Urothelium cell line (cell line): Measurements from ENCODE around the gene LAMB4.

ENCODE experiments used
- DNase-seq: peaks from one replicate; pipeline ENCODE4 v3.0.0; 2011; ENCODE audit warnings: low spot score, mixed read lengths
- FAIRE-seq: peaks from 2 replicates; lab custom pipeline; 2011; peaks lifted over from hg19 to GRCh38; lab: Jason Lieb, UNC

LAMB4 gene

DNA sequence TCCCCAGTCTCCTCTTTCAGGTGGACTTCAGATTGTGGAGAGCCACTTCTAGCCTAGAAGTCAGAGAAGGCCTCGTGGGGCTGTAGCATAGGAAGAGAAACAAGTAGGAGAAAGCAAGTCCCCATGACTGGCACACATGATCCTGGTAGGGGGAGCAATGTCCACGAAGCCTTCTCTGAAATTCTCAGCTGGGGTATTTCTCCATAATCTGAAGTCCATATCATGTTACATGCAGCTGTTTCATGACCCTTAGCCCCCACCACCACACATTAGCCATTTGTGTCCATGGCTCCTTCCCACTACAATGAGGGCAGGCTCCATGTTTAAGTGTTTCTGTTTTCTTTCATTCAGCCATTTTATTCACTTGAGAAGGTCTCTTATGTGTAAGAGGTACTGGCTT, 43.2 kb downstream of the LAMB4 start:
- no peak for FAIRE-seq
- no peak for DNase-seq

DNA sequence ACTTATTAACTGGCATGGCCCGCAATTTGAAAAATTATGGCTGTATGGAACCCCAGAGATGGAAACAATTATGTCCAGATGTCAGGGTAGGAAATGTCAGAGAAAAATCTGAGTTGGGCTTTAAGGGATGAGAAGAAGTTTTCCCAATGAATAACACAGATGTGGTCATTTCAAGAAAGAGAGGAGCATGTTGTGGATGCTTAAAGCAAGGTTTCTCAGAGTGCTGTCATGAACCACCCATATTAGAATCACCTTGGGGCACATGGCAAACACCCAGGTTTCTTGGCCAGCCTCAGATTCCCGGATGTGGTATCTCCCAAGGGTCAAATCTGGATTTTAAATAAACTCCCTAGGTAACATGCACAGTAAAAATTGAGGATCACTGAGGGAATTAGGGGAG, 43.6 kb downstream of the LAMB4 start:
- no peak for FAIRE-seq

DNA sequence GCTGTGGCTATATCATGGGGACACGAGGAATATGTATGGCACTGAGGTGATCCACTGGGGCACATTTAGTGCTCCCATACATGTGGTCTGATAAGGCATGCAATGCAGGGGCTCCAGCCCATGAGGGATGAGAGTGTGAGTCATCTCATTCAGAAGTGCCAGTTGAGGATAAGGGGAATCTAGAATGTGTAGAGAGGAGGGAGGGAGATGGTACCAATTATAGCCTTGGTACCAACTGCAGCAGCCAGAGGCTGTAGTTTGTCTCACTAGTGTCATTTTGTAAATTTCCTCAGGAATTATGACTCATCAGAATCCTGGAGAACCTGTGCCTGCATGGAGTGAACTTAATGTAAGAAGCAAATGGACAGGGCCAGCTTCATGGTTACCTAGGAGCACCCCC, 46.2 kb downstream of the LAMB4 start:
- no peak for FAIRE-seq

More for the DNA sequence above, 43.6 kb downstream of the LAMB4 start:
- no peak for DNase-seq

DNA sequence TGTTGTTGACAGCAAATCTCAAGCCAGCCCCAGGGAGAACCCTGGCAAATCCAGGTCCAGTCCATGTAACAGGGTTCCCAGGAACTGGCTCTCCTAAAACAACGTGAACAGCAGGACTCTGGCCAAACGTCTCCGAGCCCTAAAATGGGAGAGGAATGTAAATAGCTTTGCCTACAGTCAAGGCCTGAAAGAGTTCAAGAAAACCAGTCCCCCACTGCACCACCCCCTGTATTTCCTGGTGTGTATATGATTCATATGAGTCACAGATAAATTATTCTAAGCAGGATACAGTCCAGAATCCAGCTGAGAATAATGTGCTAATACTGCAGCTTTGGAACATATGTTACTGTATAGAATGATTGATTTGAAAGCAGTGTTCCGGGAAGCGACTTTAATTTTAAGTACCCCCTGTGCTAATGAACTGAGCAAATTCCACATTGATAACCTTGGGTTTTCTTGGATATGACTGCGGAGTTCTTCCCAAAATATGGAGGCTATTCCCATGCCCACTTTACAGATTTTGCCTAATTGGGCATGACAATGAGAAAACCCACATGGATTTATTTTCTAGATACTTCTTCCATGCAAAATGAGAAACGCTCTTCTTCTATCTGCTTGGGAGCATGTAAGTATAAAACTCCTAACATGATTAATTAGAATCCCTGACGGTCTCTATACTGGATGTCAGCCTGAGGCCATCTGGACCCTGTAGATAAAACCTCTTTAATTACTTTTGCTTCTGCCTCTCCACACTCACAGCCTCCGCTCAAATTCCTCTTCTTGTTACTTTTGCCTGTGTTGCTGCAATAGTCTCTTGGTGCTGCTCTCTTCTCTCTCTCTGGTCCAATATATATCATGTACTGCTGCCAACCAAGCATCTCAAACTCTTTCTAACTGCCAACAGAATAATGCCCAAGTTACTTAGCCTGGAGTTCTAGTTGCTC, 50.2 kb downstream of the LAMB4 start:
- no peak for FAIRE-seq
- peak; percentile 57 for DNase-seq

More for the DNA sequence above, 46.2 kb downstream of the LAMB4 start:
- no peak for DNase-seq

DNA sequence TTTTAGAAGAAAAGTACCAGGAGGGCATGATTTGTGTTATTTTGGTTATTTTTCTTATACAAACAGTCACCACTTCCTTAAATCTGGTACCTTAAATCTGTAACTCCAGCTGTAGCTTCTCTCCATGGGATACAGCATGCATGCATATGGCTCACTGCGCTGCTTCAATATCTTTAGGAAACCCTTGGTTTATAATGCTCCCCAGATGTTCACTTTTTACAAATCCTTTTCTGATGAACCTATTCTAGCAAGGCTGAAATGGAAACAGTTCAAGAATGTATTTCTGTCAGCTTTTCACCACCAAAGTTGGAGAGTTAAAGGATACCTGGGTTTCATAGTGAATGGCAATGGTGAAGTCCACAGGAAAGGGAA, 50.9 kb downstream of the LAMB4 start:
- FAIRE-seq (no peak), DNase-seq (no peak)

DNA sequence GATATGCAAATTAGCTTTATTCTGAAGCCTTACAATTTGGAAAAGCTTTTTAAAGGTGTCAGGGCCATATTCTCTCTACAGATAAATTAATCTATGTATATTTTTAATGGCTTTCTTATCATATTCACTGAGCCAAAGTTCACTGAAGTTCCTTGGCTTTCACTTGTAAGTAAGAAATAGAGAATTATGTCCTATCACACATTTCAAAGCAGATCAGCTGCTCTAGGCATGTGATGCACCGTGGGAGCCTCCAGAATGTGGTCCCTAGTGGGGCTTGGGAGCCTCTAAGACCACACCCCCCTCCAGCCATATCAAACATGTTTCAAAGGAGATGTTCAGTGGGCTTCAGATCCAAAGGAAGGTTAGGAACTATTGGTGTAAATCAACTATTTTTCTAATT, 51.5 kb downstream of the LAMB4 start:
- DNase-seq (no peak), FAIRE-seq (no peak)

DNA sequence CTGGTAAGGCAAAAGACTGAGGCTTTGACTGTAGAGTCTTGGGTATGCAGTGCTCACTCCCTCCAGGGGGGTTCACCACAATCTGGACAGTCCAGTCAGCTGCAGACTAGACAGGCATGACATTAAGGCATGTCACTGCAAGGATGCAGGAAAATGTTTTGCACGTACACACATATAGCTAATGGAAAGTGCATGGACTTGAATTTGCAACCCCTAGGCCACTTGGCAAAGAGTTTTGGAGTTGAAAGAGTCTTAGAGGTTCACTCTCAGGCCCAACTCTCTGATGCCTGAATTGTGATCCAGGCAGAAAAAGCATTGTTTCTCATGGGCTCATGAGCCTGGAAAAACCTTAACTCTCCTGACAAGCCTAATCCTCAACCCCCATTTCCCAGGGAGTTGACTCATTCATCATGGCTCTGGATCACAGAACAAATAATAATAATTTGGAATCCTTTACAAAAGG, 51.9 kb downstream of the LAMB4 start:
- no peak for FAIRE-seq
- DNase-seq: no peak

DNA sequence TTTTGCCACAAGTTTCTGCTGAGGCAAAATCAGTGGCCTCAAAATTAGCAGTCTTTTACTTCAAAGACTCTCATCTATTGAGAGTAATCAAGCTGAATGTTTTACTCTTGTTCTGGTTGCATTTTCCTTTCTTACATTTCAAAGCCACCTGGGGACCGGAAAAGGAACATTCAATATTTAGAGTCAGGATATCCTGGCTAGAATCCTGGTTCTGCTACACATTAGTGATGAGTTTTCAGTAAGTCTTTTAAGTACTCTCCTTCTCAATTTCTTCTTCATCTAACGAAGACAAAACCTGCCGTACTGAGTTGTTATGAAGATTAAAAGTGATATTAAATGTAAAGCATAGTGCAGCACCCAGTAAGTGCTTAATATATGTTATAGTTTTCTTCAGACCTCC, 52.5 kb downstream of the LAMB4 start:
- FAIRE-seq (no peak), DNase-seq (no peak)

DNA sequence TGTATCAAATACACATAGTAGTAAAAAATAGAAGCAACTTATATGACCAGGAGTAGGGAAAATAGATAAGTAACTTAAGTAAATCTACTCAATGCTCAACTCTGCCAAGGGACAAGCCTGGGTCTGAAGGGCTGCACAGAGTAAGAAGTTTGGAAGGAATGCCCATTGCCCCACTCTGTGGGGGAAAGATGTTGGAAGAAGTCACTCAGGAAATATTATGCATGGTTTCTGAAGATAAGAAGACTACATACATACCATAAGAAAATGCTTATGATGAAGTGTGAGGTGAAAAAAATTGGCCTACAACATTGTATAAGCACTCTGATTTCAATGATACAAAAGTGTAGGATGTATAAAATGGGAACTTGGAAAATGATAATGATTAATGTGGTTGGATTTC, 54.0 kb downstream of the LAMB4 start:
- DNase-seq: no peak
- no peak for FAIRE-seq

DNA sequence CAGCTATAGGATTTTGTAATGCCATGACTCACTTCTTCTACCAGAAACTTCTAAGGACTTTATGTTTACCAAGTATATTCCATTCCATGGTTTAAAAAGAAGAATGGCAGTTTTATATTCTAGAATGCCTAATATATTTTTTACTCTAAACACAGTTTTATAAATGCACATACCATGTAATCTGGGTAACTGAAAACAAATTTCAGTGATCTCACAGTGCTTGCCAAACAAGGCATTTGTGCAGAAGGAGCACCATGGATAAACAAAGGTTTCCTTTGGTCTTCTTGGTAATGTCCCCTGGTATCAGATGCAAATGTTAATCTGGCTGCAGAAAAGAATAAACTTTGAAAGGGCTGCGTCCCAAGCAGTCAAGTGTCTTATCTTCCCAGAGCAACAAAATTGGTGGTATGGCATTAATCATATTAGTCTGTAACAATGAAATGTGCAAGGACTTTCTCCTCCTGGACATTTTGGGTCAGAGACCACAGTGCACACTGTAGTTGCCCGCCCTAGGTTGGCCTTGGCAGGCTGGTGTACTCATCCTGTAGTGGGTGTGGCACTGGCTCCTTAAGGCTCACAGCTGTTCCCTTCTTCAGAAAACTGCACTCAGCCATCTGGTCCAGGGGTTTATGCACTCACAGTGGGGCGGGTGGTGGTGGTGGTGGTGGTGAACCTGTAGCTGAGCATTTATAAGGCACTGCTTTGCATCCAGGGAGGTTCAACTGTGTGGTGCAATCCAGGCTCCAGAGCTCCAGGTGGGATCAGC, 56.7 kb downstream of the LAMB4 start:
- DNase-seq (no peak), FAIRE-seq (no peak)

DNA sequence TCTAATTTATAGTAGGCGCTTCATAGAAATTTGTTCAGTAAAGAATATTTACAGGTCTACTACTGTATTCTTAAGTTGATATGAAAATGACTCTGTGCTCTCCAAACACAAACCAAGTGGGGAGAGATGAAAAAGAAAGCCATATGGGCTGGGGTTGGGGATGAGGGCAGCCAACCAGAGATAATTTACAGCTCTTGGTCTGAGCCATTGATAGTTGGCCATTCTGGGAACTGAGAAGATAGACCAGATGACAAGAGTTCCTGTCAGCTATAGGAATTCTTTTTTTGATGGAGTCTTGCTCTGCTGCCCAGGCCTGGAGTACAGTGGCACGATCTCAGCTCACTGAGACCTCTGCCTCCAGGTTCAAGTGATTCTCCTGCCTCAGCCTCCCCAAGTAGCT, 57.4 kb downstream of the LAMB4 start:
- DNase-seq: no peak
- FAIRE-seq: no peak

DNA sequence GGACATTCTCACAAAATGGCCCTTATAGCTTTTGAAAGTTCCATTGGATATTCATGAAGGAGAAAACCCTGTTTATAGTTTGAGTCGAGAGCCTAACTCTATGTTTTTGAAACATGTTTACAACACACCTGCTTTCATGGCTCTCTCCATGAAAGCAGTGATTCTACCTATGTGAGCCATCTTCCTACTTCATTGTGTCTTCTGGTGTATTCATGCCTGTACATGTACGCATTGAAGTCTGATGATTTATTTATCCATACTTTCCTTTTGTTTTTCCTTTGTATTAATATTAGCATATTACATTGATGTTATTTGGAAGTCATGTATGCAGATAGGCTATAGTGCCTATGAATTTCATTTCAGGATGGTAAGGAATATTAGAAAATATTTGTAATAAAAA, 58.0 kb downstream of the LAMB4 start:
- no peak for FAIRE-seq
- DNase-seq: no peak

DNA sequence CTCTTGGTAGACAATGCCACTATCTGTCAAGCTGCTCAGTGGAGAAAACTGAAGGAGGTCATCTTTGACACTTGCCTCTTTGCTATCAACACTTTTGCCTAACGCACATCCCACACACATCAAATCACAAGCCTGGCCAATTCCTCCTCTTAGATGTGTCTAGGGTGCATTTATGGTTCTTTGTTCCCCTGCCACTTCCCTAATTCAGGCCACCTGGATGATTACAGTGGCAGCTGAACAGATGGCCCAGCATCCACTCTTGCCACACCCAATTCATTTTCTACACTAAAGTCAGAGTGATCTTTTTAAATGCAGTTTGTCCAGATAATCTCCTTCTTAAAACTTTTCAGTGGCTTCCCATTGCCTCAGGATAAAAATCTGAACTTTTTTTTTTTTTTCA, 58.6 kb downstream of the LAMB4 start:
- DNase-seq (no peak), FAIRE-seq (no peak)

DNA sequence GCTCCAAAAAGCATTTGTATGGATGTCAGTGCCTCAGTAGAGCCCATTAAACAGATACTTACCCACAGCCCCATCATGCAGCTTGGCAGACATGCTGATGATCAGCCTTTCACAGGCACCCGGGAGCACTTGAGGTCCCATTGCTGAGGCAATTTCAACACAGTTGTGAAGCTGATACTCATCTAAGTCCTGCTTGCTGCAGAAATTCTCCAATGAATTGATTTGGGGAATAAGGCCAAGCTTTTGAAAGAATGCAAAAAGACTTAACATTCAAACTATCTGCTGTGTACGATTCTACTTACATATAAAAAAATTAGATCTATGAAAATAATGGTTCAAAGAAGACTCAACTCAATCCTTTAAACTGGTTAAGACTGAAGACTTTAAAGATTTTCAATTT, 60.5 kb downstream of the LAMB4 start:
- no peak for DNase-seq
- no peak for FAIRE-seq

DNA sequence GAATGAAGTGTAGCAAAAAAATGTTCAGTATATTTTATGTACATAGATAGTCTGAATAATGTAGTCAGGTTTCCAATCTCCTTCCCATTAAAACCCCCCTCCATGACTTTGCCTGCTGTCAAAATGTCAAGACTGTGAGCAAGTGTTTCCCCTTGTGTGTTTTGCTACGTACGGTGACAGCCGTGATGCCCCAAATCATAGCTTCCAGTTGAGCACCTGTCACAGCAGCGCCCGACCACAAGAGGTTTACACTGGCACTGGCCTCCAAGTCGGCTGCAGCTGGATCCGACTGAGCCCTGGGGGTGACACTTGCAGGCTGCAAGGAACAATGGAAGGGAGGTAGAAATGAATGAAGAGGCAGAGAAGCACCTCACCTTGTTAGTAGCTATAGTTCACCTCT, 62.3 kb downstream of the LAMB4 start:
- DNase-seq: no peak
- no peak for FAIRE-seq

DNA sequence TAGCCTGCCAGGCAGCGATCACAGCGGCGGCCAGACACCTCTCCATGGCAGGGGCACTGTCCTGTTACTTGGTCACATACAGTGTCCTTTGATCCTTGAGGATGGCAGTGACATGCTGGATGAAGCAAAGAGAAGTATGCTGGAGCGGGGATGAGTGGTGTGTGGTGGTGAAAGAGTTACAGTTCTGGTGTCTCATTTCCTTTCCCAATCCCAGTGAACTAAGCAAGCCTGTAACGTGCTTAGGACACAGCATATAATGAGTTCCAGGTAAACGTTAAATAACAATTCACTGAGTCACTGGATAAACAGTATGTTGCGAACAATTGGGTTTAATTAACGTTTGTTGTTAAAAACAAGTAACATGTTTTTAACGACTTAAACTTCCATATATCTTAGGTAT, 63.7 kb downstream of the LAMB4 start:
- no peak for FAIRE-seq
- no peak for DNase-seq

DNA sequence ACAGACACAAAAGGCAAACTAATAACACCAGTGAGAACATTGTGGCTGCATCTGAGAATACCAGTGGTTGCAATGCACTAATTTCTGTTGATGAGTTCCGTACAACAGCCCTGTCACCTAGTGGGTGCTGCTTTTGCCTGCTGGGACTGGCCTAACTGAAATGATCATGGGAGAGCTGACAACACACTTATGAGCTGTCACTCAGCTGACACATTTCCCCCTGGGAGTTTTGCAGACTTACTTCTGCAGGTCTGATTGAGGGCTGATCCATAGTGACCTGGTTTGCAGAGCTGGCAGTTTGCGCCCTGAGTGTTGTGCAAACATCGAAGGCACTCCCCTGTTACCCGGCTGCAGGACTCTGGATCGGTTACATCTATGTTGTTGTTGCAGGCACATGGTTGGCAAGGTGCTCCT, 66.6 kb downstream of the LAMB4 start:
- DNase-seq (no peak), FAIRE-seq (no peak)

DNA sequence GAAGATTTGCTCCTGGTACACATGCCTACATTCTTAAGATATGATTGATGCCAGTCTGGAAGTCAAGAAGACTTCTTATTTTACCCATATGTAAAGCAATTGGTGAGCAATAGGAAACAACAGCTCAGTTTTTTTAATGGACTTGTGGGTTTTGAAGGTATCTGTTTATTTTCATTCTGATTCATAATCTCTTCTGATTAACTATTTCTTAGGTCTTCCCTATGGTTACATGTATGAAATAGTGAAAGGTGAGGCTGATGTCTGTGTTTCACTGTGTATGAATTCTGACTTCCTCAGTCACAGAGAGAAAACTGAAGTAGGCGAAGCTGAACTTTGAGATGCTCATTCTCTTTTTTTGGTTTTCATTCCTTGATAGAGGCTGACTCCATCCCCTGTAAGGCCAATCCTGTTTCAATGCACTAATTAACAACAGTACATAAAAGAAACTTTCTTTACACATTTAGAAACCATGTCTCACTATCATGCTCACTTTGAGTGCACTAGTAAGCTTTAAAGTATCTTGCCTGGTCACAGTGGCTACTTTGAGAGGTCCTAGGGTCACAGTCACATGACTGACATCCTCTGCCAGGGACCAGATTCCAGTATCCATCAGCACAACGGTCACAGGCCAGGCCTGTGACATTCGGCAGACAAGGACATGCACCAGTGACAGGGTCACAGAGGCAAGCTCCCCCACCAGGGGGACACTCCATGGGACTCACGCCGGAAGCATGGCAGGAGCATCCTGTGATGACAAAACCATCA, 67.7 kb downstream of the LAMB4 start:
- FAIRE-seq (no peak), DNase-seq (no peak)

DNA sequence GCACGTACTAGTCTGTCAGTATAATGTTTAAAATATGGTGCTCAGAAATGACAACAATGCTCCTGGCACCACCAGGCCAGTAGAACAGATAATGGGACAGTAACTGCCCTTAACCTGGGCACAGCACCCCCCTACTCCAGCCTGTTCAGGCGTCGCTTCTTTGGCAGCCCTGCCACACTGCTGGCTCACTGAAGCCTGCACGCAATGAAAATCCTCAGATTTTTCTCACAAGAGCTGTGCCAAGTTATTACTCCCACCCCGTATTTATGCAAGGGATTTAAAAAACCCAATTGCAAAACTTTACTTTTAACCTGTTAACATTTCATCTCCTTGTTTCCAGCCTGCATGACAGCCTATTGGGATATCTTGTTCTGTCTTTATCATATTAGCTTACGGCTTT, 70.6 kb downstream of the LAMB4 start:
- FAIRE-seq: no peak
- no peak for DNase-seq

DNA sequence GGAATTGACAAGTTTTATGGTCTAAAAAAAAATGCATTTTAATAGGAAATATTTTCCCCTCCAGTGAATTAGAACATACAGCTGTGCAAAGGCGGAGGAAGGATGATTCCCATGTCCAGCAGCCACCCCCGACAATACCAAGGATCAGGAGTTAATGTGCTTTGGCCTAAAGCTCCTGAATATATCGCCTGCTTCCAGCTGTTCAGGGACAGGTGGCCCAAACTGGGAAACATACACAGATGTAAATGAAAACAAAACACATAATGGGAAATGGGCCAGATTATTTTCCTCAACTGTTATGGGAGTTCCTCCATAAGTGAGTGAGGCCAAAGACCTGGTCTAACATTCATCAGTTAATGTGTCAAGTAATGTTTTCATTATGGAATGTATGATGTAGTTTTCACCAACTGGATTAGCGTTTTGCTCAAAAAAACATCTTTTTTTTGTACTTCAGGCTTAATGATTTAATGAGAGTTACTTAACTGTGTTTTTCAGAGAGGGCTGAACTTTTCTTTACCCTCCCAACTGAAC, 72.1 kb downstream of the LAMB4 start:
- no peak for FAIRE-seq

DNA sequence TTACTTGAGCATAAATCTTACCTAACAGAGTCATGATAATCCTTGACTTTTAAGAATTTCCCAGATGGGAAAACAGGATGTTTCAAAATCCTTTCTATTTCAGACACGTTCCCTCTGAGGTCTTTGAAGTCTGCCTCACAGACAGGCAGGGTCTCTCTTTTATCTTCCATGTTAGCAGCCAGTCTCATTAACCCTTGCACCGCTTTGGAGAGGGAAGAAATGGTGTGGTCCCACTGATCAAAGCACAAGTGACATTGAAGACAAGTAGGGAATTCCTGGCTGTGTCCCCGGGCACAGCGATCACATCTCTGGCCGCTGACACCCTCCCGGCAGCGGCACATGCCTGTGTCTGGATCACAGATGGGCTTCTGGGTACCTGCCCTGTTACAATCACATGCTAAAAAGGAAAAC, 74.5 kb downstream of the LAMB4 start:
- FAIRE-seq (no peak), DNase-seq (no peak)

More for the DNA sequence above, 72.1 kb downstream of the LAMB4 start:
- DNase-seq: no peak
